ENCODE data around the gene METTL5.

METTL5 gene

GRCh38 chr2:169778446-169778845 is 46.3 kb downstream of the METTL5 start:
- no peak for FAIRE-seq

DNA sequence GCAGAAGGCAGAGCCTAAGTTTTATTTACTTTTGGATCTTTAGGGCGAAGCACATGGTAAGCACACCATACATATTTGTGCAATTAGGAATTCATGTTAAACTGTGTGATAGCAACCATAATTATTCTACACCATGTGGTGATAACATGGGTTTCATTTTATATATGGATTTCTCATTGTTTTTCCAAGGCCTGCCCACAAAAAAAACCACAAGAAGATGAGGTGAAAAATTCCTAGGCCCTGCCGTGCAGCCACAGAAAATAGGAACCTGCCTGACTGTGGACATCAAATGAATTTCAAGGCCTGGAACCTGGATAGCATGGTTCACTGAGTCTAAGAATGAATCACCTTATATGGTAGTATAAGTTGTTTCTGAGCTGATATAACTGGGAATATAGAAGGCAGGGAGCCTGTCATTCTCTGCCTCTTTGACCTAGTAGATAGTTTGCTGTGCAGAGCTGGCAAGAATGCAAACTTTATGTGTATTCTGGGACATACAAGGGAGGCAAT is 48.4 kb downstream of the METTL5 start:
- FAIRE-seq, result no peak

- FAIRE-seq, result no peak
Observed at GRCh38 chr2:169775765-169776164, 48.9 kb downstream of the METTL5 start.

- FAIRE-seq, result no peak
Observed at GRCh38 chr2:169775354-169775753, 49.4 kb downstream of the METTL5 start.

DNA sequence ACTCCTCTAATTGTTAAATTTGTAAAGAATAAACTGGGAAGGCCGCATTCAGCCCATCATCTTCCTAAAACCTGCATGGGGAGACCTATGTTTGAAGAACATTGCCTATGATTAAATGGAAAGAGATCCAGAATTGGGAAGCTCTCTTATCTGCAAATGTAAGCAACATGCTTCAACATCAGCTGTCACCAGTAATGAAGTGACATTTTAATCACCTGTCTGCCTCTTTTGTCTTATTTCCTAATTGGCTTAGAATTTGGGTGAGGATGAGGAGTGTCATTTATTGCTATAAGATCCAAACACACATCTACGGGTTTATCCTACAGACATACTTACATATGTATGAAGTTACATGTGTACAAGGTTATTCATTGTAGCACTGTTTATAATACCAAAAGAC is 52.1 kb downstream of the METTL5 start:
- no peak for FAIRE-seq

- no peak for FAIRE-seq
Observed at GRCh38 chr2:169771612-169772011, 53.1 kb downstream of the METTL5 start.

- FAIRE-seq, result no peak
Observed at GRCh38 chr2:169771021-169771420, 53.7 kb downstream of the METTL5 start.

GRCh38 chr2:169768262-169768995 is 56.3 kb downstream of the METTL5 start:
- no peak for FAIRE-seq

- FAIRE-seq, result peak; percentile 78
Observed at GRCh38 chr2:169767243-169767888, 57.3 kb downstream of the METTL5 start.

- FAIRE-seq, result no peak
Observed at GRCh38 chr2:169765523-169765922, 59.2 kb downstream of the METTL5 start.

DNA sequence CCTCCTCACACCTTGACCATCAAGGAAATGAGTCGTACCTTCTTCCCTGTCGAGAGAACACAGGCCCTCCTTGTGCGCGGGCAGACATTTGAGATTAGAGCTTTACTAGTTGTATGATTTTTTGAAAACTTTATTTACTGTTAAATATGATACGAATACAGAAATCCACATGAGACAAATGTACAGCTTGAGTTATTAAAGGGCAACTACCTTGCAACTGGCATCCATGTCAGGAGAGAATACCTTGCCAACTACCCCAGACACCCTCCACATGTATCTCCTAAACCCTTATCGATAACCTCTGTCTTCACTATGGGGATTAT is 62.8 kb downstream of the METTL5 start:
- no peak for FAIRE-seq
